Purkinje cell (primary cell): ENCODE results near the gene PPP6C. TPM values are rescaled to one million over a fixed set of nuclear protein-coding genes. Genes with fewer than 3 reads are reported as not detected.

ENCODE experiments used
- polyA plus RNA-seq: library from polyadenylated mRNA; unstranded; fragments of >200 nt; fragmentation: Nextera tagmentation; gene quantifications from 2 replicates; pipeline ENCODE4 v1.2.1, GENCODE V29; 2014

PPP6C gene
- polyA plus RNA-seq: 39.5 and 42.2 TPM in 2 replicates

DNA sequence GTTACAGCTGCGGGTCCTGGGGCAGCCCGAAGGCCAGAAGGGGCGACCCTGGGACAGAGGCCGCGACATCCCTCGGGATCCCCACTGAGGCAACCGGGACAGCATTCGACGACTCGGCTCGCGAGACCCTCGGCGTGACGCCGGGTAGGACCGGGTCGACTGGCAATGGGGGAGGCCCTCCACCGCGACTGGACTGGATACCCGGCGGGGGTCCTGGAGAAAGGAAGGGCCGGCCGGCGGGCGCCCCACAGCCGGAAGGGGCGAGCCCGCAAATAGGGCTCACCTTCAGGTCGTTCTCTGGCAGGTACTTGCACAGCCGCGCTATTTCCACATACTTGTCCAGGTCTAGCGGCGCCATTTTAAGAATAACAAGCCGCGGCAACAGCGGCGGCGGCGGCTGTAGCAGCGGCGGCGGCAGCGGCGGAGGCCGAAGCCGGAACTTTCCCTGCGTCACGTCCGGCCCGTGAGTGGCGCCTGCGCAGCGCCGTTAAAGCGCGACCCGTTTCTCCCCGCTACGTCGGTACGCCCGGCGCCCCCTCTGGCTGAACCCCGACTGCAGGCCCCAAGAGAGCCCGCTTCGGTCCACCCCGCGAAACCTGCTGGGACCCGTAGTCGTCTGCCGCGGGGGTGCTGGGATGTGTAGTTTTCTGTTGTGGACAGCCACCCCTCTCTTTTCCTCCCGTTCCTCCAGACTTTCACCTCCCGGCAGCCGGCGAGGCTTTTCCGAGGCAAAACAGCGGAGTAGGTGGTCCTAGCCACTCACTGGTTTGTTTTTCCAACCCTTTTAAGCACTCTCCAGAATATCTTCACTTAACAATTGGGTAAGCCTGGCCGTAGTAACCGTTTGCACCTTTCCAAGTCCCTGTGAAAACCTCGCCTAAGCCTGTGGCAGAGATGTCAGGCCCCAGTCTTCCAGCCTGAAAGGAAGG is at the start of gene PPP6C:
PPP6C (minus strand) TSS at position 443 of the 929 bp plus-strand sequence; CDS start at position 358, 85 bp downstream.

DNA sequence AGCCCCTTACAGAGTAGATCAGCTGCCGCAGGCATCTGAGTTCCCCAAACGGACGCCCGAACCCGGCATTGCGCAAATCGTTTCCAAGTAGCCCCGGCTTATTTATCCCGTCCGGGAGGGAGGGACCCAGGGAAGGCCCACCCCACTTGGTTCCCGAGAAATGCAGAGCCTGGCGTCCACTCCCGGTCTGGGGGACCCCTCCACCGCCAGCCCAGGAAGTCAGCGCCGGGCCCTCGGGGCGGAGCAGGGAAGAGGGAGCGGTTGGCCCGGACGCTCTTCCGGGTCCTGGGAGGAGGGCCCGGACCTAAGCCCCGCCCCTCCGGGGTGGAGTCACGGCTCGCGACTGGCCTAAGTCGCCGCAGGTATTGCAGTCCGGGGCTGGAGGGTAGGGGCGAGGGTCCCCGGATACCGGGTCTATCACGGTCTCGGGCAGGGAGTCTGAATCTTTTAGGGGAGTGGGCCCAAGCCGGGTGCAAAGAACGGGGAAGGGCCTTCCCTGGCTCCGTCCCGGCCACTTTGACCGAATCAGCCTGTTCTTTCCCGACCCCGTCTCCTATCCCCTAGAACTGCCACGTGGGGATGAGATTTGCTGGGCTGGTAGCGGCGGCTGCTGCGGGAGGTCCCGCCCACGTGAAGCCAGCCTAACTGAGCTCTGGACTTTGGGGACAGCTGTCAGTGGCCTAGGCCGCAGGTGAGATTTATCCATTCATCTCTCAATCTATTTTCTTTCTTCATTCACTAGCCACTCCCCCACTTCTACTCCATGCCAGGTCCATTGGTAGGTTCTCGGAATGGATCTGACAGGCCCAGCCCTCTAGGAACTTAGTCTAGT is 10.8 kb upstream of the PPP6C start, which contains the start of gene RABEPK:
RABEPK (plus strand) TSS at position 327 of the 832 bp plus-strand sequence. CDS start 2,472 bp downstream, outside the sequence.

DNA sequence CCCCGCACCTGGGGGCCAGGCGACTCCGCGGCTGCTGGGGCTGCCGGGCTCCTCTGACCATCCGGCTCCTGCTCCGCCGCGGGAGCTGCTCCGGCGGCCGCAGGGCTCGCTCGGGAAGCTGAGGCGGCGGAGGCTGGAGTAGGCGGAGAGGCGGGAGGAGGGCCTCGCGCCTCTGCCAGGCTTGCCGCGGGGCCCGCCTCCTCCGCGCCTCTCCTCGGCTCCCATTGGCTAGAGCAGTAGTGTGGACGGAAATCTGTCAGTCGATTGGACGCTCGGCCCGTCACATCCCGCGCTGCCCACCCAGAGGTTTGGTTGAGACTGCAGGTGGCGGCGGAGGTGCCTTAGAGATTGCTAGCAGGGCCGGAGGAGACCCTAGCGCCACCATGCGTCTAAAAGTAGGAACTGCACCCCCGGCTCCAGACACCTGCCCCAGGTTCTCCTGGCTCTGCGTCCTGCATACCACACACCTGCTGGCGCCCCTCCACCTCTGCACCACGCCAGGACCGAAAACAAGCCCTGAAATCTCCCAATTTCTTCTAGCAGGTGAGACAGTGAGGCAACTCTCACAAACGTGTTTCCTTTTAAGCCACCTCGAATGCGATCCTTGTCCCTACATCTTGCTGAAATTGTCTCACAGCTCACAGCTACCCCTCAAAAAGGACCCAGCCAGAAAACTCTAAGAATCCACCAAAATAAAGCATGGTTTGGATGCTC is 46.1 kb downstream of the PPP6C start, which contains the start of gene SCAI:
SCAI (minus strand) TSS at position 152 of the 714 bp plus-strand sequence; CDS start at position 61, 91 bp downstream.

Other genes starting within 250 kb of the PPP6C start
- 7.8 and 10.1 TPM in 2 replicates for gene GOLGA1, start 248.7 kb downstream of the PPP6C start, polyA plus RNA-seq
- gene SCAI, start 46.3 kb downstream of the PPP6C start, polyA plus RNA-seq: 6.9 and 9.5 TPM in 2 replicates
- 21.6 and 21.9 TPM in 2 replicates for gene RABEPK, start 10.7 kb upstream of the PPP6C start, polyA plus RNA-seq
- gene HSPA5, start 51.5 kb upstream of the PPP6C start, polyA plus RNA-seq: 280 and 295 TPM in 2 replicates
- gene GAPVD1, start 72.0 kb upstream of the PPP6C start, polyA plus RNA-seq: 18.3 and 25.3 TPM in 2 replicates